RWPE1 (cell line): Measurements from ENCODE around the gene ACAP3.

Experiments used
- CTCF ChIA-PET: fragments of 350-600 bp; sonication (Branson Sonifier 250); formaldehyde crosslinking; extraction: SDS; loops from one replicate; lab custom pipeline; 2021; lab: Yijun Ruan, JAX
- POLR2A ChIA-PET: fragments of 400-600 bp; formaldehyde crosslinking; extraction: SDS; loops from one replicate; lab custom pipeline; 2020; ENCODE audit warnings: antibody characterized with exemption; ENCODE audit not compliant: low non-redundant PET; lab: Yijun Ruan, JAX
- DNase-seq: peaks from one replicate; pipeline ENCODE4 v3.0.0; 2012; ENCODE audit warnings: low spot score
- H3K27ac ChIP-seq: fragments of 450-650 bp; 2 replicates; pipeline ENCODE4 v1.5.1; 2017
- TF ChIP-seq, protein P1 (sequence below): fragments of 450-650 bp; conservative IDR thresholded peaks from 2 replicates; pipeline ENCODE4 v1.5.1; 2017; ENCODE audit warnings: low read depth, mild to moderate bottlenecking

Gene ACAP3

DNA sequence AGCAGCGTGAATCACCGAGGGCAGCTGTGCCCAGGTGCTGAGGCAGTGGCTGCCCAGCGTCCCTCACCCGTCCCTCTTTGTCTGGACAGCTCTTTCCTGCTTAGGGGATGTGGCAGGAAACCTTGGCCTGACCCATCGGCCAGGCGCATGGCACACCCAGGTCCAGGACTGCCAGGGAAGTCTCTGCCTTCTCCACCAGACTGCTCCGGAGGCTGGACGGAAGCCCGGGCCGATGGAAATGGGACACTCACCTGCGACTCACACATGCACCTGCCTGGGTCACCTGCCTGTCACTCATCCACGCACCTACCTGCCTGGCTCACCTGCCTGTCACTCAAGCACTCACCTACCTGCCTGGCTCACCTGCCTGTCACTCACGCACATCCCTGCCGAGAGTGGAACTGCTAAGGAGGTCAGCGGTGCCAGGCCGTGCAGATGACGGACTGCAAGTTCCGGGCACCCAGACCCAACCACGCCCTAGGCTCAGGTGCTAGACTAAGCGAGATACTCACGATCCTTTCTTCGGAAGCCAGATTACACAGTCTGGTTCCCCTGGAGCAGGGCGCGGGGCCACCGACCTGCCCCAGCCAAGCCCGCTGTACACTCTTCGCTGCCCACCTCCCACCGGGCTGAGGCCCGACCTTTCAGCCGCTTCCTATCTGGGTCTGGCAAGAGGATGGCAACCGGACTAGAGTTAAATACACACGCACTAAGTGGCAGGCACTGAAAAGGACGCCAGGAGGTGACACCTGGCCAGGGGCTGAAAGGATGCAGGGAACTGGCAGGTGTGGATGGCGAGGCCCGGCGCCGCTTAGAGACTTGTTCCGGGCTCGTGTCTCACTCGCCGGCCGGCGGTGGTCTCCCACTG, 35.2 kb downstream of the ACAP3 start:
- DNase-seq: no peak
- TF ChIP-seq, protein P1, sequence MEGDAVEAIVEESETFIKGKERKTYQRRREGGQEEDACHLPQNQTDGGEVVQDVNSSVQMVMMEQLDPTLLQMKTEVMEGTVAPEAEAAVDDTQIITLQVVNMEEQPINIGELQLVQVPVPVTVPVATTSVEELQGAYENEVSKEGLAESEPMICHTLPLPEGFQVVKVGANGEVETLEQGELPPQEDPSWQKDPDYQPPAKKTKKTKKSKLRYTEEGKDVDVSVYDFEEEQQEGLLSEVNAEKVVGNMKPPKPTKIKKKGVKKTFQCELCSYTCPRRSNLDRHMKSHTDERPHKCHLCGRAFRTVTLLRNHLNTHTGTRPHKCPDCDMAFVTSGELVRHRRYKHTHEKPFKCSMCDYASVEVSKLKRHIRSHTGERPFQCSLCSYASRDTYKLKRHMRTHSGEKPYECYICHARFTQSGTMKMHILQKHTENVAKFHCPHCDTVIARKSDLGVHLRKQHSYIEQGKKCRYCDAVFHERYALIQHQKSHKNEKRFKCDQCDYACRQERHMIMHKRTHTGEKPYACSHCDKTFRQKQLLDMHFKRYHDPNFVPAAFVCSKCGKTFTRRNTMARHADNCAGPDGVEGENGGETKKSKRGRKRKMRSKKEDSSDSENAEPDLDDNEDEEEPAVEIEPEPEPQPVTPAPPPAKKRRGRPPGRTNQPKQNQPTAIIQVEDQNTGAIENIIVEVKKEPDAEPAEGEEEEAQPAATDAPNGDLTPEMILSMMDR: no peak
- ChIA-PET POLR2A (interaction anchor here (0.5 to 1.0 kb wide), 3 partner anchors 42 to 110 kb away, joined by 3 to 4 read pairs (median 3); no protein-coding TSS in a partner anchor), CTCF (interaction anchor here (0.6 kb wide), 1 partner anchor 21 kb away, joined by 3 read pairs; no protein-coding TSS in a partner anchor)
- H3K27ac ChIP-seq: peak overlapping the region; percentile 81

DNA sequence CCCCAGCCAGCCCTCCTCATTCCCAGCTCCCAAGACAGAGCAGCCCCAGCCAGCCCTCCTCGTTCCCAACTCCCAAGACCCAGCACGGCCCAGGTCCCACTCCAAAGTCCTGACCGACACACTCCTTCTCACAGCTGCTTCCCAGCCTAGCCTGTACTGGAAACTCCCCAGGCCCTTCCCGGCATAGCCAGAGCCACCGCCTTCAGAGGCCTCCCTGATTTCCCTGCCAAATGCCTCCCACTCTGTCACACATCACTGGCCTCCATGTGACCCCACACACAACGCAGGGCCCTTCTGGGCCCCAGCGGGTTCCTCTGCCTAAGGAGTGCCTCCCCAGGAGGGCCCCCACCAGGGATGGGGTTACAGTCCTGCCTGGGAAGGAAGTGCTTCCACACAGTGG, 36.9 kb downstream of the ACAP3 start:
- POLR2A ChIA-PET: no interaction called here
- DNase-seq: no peak
- CTCF ChIA-PET: interaction anchor here (0.9 kb wide), 1 partner anchor 8 kb away, joined by 3 read pairs; no protein-coding TSS in a partner anchor
- TF ChIP-seq, protein P1: no peak
- H3K27ac ChIP-seq: peak overlapping the region; percentile 81

DNA sequence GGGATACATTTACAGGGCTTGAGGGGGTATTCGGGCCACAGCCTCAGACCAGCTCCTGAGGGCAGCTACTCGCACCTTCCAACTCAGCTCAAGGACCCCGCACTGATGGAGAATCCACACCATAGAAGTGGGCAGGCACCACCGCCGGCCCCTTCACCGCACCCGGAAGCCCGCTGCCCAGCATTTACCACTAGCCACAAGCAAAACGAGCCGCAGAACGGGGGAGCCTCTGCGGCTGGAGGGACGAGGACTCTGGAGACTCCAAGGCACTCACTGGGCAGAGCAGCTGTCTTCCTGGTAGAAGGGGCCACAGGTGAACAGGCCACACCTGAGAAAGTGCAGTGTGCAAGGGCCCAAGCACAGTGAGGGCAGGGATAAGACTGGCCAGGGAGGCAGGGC, 39.4 kb downstream of the ACAP3 start:
- TF ChIP-seq, protein P1: no peak
- ChIA-PET CTCF (no interaction called here), POLR2A (no interaction called here)
- no peak for DNase-seq
- H3K27ac ChIP-seq: peak overlapping the region; percentile 69; the same call in 1 of the 2 replicates

DNA sequence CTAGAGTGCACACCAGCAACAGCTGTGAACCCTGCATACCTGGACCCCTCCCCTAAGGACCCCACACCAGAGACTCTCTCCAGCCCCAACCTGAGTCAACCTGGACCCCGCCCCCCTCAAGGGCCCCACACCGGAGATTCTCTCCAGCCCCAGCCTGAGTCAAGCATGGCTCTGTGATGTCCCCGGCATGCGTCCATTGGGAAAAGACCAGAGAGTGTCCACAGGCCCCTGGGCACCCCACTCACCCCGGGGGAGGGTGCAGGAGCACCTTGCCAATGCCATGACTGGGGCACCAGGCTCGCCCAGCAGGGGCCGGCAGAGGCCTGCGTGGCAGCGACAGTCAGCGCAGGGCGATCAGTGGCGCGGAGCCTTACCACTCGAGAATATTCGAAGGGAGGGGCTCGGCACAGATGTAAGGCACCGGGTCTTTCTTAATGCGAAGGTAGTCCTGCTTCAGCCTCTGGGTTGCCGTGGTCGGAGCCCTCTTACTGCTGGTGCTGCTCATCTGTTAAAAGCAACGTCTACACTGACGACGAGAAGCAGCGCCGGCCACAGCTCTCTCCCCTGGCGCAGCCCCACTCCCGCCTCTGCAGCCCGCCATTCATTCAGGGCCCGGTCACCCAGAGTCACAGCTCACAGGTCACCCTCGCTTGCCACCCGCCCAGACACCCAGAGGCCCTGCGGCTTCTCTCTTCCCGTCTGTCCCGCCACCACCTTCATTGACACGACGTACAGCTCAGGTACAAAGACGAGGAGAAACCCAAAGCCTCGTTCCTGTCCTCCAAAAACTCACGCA, 40.0 kb downstream of the ACAP3 start:
- DNase-seq: no peak
- CTCF ChIA-PET: no interaction called here
- TF ChIP-seq, protein P1: no peak
- peak overlapping the region; percentile 69; the same call in 1 of the 2 replicates for H3K27ac ChIP-seq
- POLR2A ChIA-PET: no interaction called here

DNA sequence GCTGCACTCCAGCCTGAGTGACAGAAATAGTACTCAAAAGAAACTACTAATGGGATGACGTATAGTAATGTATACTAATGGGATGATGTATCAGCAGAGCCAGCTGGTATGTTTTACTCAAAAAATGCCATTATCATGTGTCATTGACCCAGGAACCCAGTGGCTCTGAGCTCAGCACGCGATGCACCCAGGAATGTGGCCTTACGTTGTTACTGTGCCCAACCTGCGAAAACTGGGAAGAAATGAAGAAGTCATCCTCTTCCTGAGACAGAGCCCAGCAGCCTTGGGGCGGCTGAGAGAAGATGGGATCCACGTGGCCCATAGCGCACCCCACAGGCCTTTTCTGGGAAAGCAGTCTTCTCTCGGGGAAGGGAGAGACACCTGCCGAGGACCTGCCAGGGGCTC, 42.9 kb downstream of the ACAP3 start:
- ChIA-PET CTCF (interaction anchor here (0.6 to 0.7 kb wide), 2 partner anchors 30 to 66 kb away, joined by 3 to 6 read pairs; no protein-coding TSS in a partner anchor), POLR2A (no interaction called here)
- peak; percentile 85 for DNase-seq
- H3K27ac ChIP-seq: peak overlapping the region; percentile 69
- TF ChIP-seq, protein P1: no peak; the same call in 1 of the 2 replicates

DNA sequence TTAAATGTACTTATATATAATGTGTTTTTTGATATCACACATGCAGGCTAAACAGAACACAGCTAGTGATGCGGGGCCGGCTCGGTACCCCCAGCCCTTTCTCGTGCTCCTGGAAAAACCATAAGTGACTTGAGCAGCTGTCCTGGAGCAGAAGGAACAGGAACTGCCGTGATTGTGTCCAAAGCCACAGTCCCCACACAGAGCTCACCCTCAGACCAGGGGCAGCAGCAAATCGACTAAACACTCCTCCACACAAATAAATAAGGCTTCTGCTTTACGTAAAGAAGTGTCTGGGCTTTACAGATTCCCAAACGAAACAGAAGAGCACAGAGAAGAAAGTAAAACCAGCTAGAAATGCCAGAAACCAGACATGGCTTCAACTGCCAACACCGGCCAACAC, 43.7 kb downstream of the ACAP3 start:
- H3K27ac ChIP-seq: peak overlapping the region; percentile 69
- CTCF ChIA-PET: interaction anchor here (0.7 to 1.3 kb wide), 2 partner anchors 14 to 142 kb away, joined by 3 to 4 read pairs; no protein-coding TSS in a partner anchor
- POLR2A ChIA-PET: no interaction called here
- DNase-seq: no peak
- TF ChIP-seq, protein P1: no peak
